ENCODE results near the gene LY86.

Gene LY86

DNA sequence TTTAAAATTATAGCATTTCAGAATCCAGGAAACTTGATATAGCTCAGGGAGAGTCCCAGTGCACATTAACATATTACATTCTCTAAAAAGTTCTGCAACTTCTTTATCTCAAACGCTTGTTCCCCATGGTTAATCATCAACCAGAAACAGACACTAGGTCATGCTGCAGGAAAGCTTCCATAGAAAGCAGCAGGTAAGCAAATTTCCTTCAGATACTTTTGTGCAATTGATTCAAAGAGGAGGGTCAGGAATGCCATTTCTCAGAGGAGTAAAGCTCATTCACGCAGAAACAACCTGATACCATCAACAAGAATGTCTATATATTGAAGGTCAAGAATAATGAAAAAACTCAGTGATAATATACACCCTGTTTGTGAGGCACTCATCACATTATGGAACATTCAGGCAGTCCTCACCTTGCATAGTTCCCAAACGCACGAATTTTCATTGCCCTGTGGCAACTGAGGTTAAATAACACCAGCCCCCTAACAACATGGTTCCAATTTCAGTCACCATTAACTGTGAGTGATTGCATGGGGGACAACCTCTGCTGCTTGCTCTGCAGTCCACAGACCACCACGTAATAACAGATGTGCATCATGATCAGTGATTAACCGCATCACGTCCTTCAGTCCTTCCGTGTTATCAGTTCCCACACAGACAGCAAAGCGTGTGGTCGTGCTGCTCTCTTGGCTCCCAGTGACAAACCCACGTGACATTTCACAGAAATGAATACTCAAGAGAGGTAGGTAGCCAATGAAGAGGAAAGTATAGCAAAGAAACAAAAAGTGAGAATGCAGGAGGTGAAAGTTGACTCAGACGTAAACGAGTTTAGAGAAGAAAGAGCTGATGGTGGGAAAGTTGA, 95.7 kb downstream of the LY86 start:
- ATAC-seq (ENCODE audit: low read depth) (no peak), DNase-seq (ENCODE audit: low spot score) (no peak)
- Histone ChIP-seq H3K36me3 (ENCODE audit: low read depth) (no peaks in the 10 kb centered on the region), H3K4me3 (ENCODE audit: severe bottlenecking) (no peak overlapping the region), H3K4me1 (ENCODE audit: insufficient read depth, poor library complexity, severe bottlenecking) (peaks cover 25% of the 10 kb centered on the region), H3K27me3 (ENCODE audit: insufficient read depth, poor library complexity, severe bottlenecking) (no peaks in the 10 kb centered on the region), H3K9me3 (ENCODE audit: severe bottlenecking) (no peaks in the 10 kb centered on the region), H3K27ac (ENCODE audit: poor library complexity, severe bottlenecking) (no peak overlapping the region)
- TF ChIP-seq, protein P1, sequence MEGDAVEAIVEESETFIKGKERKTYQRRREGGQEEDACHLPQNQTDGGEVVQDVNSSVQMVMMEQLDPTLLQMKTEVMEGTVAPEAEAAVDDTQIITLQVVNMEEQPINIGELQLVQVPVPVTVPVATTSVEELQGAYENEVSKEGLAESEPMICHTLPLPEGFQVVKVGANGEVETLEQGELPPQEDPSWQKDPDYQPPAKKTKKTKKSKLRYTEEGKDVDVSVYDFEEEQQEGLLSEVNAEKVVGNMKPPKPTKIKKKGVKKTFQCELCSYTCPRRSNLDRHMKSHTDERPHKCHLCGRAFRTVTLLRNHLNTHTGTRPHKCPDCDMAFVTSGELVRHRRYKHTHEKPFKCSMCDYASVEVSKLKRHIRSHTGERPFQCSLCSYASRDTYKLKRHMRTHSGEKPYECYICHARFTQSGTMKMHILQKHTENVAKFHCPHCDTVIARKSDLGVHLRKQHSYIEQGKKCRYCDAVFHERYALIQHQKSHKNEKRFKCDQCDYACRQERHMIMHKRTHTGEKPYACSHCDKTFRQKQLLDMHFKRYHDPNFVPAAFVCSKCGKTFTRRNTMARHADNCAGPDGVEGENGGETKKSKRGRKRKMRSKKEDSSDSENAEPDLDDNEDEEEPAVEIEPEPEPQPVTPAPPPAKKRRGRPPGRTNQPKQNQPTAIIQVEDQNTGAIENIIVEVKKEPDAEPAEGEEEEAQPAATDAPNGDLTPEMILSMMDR (IDR thresholded peaks at IDR 0.05; ENCODE audit: poor library complexity, severe bottlenecking) = no peak

DNA sequence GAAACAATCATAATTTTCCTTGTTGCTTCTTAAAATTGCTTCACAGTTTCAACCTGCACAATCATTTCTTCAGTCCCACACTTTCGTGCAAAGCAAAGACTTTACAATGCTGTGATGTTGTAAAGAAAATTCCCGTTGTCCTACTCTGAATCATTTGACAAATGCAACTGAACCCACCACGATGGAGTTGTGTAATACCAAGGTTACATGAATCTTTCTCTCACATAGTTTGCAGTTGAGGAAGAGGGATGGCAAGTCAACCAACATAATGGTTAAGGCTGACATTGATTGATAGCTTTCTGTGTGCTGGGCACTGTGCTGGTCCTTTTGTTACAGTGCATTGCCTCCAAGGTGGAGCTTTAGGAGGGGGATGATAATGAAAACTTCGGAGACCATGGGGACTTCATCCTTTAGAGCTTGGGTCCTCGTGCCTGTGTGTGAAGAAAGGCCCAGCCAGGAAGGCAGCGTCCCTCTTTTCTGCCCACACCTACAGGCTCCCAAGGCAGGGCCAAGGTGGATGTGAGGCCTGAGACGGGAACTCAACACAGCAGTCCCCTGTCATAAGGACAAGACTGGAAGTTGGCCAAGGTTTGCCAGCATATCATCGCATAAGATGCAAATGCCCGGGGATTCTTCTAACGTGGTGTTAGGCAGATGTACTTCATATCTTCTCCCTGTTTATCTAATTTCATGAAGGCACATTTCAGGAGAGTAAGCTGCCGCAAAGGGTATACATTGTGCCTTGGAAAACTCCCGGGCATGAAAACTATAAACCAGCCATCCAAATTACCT, 96.9 kb downstream of the LY86 start:
- H3K27me3 ChIP-seq (ENCODE audit: insufficient read depth, poor library complexity, severe bottlenecking) = no peaks in the 10 kb centered on the region
- no peaks in the 10 kb centered on the region for H3K36me3 ChIP-seq (ENCODE audit: low read depth)
- no peak overlapping the region for H3K4me3 ChIP-seq (ENCODE audit: severe bottlenecking)
- no peak overlapping the region for H3K27ac ChIP-seq (ENCODE audit: poor library complexity, severe bottlenecking)
- no peak for DNase-seq (ENCODE audit: low spot score)
- H3K4me1 ChIP-seq (ENCODE audit: insufficient read depth, poor library complexity, severe bottlenecking) = peaks cover 38% of the 10 kb centered on the region
- TF ChIP-seq, protein P1 (IDR thresholded peaks at IDR 0.05; ENCODE audit: poor library complexity, severe bottlenecking) = no peak
- no peak for ATAC-seq (ENCODE audit: low read depth)
- no peaks in the 10 kb centered on the region for H3K9me3 ChIP-seq (ENCODE audit: severe bottlenecking)

DNA sequence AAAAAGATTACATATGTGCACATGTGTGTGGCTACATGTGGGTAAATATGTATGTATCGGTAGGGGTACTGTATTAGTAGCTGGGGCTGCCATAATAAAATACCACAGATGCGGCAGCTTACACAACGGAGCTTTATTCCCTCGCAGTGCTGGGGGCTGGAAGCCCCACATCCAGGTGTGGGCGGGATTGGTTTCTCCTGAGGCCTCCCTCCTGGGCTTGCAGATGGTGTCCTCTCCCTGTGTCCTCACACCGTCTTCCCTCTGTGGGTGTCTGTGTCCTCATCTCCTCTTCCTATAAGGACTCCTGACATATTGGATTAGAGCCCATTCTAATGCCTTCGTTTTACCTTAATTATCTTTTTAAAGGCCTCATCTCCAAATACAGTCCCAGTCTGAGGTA, 97.7 kb downstream of the LY86 start:
- no peaks in the 10 kb centered on the region for H3K27me3 ChIP-seq (ENCODE audit: insufficient read depth, poor library complexity, severe bottlenecking)
- TF ChIP-seq, protein P1 (IDR thresholded peaks at IDR 0.05; ENCODE audit: poor library complexity, severe bottlenecking) = no peak
- peak overlapping the region; percentile 98 for H3K27ac ChIP-seq (ENCODE audit: poor library complexity, severe bottlenecking)
- DNase-seq (ENCODE audit: low spot score) (no peak), ATAC-seq (ENCODE audit: low read depth) (no peak)
- peaks cover 42% of the 10 kb centered on the region for H3K4me1 ChIP-seq (ENCODE audit: insufficient read depth, poor library complexity, severe bottlenecking)
- no peaks in the 10 kb centered on the region for H3K36me3 ChIP-seq (ENCODE audit: low read depth)
- H3K9me3 ChIP-seq (ENCODE audit: severe bottlenecking) = peaks cover 6% of the 10 kb centered on the region
- H3K4me3 ChIP-seq (ENCODE audit: severe bottlenecking) = no peak overlapping the region

DNA sequence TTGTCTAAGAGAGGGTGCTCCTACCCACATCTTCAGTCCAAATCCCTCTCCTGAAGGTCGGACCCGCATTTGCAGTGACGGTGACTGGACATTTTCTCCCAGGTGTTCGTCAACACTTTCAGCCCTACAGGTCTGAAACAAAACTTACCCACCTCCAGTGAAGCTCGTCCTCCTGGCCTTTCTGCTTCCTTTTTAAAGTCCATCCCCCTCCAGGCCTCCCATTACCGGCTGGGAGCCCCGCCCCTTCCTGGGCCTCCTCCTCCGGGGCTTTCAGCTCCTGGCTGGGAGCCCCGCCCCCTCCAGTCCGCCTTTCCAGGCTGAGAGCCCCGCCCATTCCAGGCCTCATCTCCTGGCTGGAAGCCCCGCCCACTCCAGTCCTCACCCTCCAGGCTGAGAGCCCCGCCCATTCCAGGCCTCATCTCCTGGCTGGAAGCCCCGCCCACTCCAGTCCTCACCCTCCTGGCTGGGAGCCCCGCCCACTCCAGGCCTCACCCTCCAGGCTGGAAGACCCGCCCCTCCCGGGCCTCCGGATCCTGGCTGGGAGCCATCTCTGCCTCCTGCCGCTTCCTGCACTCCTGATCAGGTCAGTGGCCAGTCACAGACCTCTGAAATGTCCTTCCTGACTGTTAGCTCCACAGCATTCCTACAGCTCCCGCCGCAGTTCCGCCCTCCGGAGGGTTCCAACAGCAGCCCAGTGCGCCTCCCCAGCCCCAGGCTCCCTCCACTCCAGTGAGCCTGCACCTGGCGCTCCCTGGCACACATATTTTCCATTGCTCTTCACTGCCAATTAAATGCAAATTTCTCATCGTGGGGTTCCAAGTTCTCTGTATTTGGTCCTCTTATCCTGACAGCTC, 98.5 kb downstream of the LY86 start:
- TF ChIP-seq, protein P1 (IDR thresholded peaks at IDR 0.05; ENCODE audit: poor library complexity, severe bottlenecking) = no peak
- Histone ChIP-seq H3K4me3 (ENCODE audit: severe bottlenecking) (peak overlapping the region; percentile 16), H3K27ac (ENCODE audit: poor library complexity, severe bottlenecking) (peak overlapping the region; percentile 98), H3K4me1 (ENCODE audit: insufficient read depth, poor library complexity, severe bottlenecking) (peaks cover 42% of the 10 kb centered on the region), H3K27me3 (ENCODE audit: insufficient read depth, poor library complexity, severe bottlenecking) (no peaks in the 10 kb centered on the region), H3K9me3 (ENCODE audit: severe bottlenecking) (peaks cover 6% of the 10 kb centered on the region), H3K36me3 (ENCODE audit: low read depth) (no peaks in the 10 kb centered on the region)
- ATAC-seq (ENCODE audit: low read depth) = peak; percentile 75
- peak; percentile 98 for DNase-seq (ENCODE audit: low spot score)

All from RWPE2 (cell line).